Type B pancreatic cell (in vitro differentiated cells): Measurements from ENCODE around the gene TMEM131L. TPM values are rescaled to one million over a fixed set of nuclear protein-coding genes. Genes with fewer than 3 reads are reported as not detected.

Source experiments
- DNase-seq: peaks from one replicate; pipeline ENCODE4 v3.0.0; 2021; ENCODE audit warnings: mixed read lengths; ENCODE audit not compliant: unreplicated experiment; ENCODE audit errors: extremely low spot score
- H3K27ac Mint-ChIP-seq: 2 replicates; pipeline ENCODE4 v1.8.0; 2021; ENCODE audit warnings: mild to moderate bottlenecking, mixed read lengths
- H3K27me3 Mint-ChIP-seq: 2 replicates; pipeline ENCODE4 v1.8.0; 2021; ENCODE audit warnings: mixed read lengths
- H3K36me3 Mint-ChIP-seq: 2 replicates; pipeline ENCODE4 v1.8.0; 2021; ENCODE audit warnings: mixed read lengths
- H3K4me1 Mint-ChIP-seq: one replicate; pipeline ENCODE4 v1.8.0; 2021; ENCODE audit warnings: mixed read lengths; ENCODE audit not compliant: unreplicated experiment
- H3K4me3 Mint-ChIP-seq: 2 replicates; pipeline ENCODE4 v1.8.0; 2021; ENCODE audit warnings: mild to moderate bottlenecking, mixed read lengths
- H3K9me3 Mint-ChIP-seq: 2 replicates; pipeline ENCODE4 v1.8.0; 2021; ENCODE audit warnings: mixed read lengths
- CTCF ChIP-seq: fragments of 200-600 bp; sonication (generic); conservative IDR thresholded peaks from 2 replicates; pipeline ENCODE4 v1.5.0; 2021; ENCODE audit warnings: antibody characterized with exemption, mild to moderate bottlenecking
- total RNA-seq: library from RNA; stranded (reverse); gene quantifications from 2 replicates; pipeline ENCODE4 v1.2.1, GENCODE V29; 2021; ENCODE audit warnings: low replicate concordance

TMEM131L gene
- total RNA-seq, 1 donor from 2014 or later, result 21.3 TPM

GRCh38 chr4:153534792-153535629 lies 68.9 kb downstream of the TMEM131L start:
- no peak overlapping the region for H3K27ac Mint-ChIP-seq
- peaks cover 33% of the 10 kb centered on the region for H3K4me1 Mint-ChIP-seq
- no peak for TF ChIP-seq CTCF
- H3K9me3 Mint-ChIP-seq, result no peaks in the 10 kb centered on the region
- no peak overlapping the region for H3K4me3 Mint-ChIP-seq
- H3K36me3 Mint-ChIP-seq, result peaks cover 4% of the 10 kb centered on the region
- no peaks in the 10 kb centered on the region for H3K27me3 Mint-ChIP-seq
- DNase-seq, result no peak

- H3K27ac Mint-ChIP-seq, result peak overlapping the region; percentile 41
- no peaks in the 10 kb centered on the region for H3K27me3 Mint-ChIP-seq
- H3K36me3 Mint-ChIP-seq, result peaks cover 7% of the 10 kb centered on the region
- no peak overlapping the region for H3K4me3 Mint-ChIP-seq
- H3K9me3 Mint-ChIP-seq, result no peaks in the 10 kb centered on the region
- peaks cover 32% of the 10 kb centered on the region for H3K4me1 Mint-ChIP-seq
- TF ChIP-seq CTCF, result no peak
- DNase-seq, result no peak
These were observed 69.8 kb downstream of the TMEM131L start for GRCh38 chr4:153535772-153536513.

GRCh38 chr4:153537493-153537960 lies 71.4 kb downstream of the TMEM131L start:
- Mint-ChIP-seq H3K36me3 (peaks cover 9% of the 10 kb centered on the region), H3K4me1 (peaks cover 25% of the 10 kb centered on the region), H3K9me3 (no peaks in the 10 kb centered on the region), H3K27ac (no peak overlapping the region), H3K27me3 (no peaks in the 10 kb centered on the region), H3K4me3 (no peak overlapping the region)
- TF ChIP-seq CTCF, result no peak
- DNase-seq, result no peak

- H3K27ac Mint-ChIP-seq, result no peak overlapping the region
- H3K36me3 Mint-ChIP-seq, result peaks cover 11% of the 10 kb centered on the region
- no peaks in the 10 kb centered on the region for H3K9me3 Mint-ChIP-seq
- peaks cover 25% of the 10 kb centered on the region for H3K4me1 Mint-ChIP-seq
- no peaks in the 10 kb centered on the region for H3K27me3 Mint-ChIP-seq
- no peak overlapping the region for H3K4me3 Mint-ChIP-seq
- DNase-seq, result no peak
- TF ChIP-seq CTCF, result no peak
These were observed 72.6 kb downstream of the TMEM131L start for GRCh38 chr4:153538487-153539357.

GRCh38 chr4:153539422-153539821 lies 73.3 kb downstream of the TMEM131L start:
- no peak for DNase-seq
- H3K9me3 Mint-ChIP-seq, result no peaks in the 10 kb centered on the region
- H3K27me3 Mint-ChIP-seq, result no peaks in the 10 kb centered on the region
- H3K27ac Mint-ChIP-seq, result no peak overlapping the region
- H3K4me1 Mint-ChIP-seq, result peaks cover 27% of the 10 kb centered on the region
- peaks cover 12% of the 10 kb centered on the region for H3K36me3 Mint-ChIP-seq
- no peak overlapping the region for H3K4me3 Mint-ChIP-seq
- no peak for TF ChIP-seq CTCF
